Astrocyte of the spinal cord (primary cell): Measurements from ENCODE around the gene LAYN.

Experiments
- DNase-seq: peaks from one replicate; pipeline ENCODE4 v3.0.0; 2011; ENCODE audit warnings: low read depth, low spot score
- H3K4me3 ChIP-seq: 2 replicates; pipeline ENCODE4 v1.5.1; 2011; ENCODE audit warnings: low read depth, mild to moderate bottlenecking, low read length, moderate library complexity
- in situ Hi-C: cut with HindIII; loops from 2 replicates; pipeline ENCODE4 v1.10.0; 2017; ENCODE audit warnings: low sequenced_read_pairs
- TF ChIP-seq, protein P1 (sequence below): IDR thresholded peaks from 2 replicates; pipeline ENCODE4 v1.5.1; 2012; ENCODE audit warnings: low read depth, mild to moderate bottlenecking, low read length, inconsistent platforms

LAYN gene

DNA sequence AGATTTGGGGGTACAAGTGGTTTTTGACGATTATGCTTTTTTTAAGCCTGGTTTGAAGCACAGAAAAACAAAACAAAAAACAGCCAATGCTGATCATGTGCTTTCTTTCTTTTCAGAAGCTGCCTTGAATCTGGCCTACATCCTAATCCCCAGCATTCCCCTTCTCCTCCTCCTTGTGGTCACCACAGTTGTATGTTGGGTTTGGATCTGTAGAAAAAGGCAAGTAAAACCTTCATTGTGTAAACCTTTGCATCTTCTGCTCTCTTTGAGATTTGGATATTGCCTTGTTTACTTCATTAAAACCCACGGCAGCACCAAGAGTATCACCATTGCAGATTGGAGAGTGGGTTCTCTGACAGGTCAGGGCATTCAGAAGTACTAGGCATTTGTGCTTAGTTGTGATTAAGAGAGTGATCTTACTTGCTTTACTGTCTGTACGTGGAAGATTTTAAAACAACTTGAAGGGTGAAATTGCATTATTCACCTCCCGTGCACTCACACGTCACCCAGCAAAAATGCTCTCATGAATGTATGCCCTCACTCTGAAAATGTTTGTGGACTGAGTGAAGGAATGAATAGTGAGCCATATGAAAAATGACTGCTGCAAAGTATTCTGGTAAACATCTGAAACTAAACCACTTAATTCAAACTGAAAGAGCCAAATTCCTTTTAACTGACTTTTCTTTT lies 17.0 kb downstream of the LAYN start:
- DNase-seq, result peak; percentile 95
- H3K4me3 ChIP-seq, result no peak overlapping the region
- in situ Hi-C loops, result no loop called here
- TF ChIP-seq, protein P1, sequence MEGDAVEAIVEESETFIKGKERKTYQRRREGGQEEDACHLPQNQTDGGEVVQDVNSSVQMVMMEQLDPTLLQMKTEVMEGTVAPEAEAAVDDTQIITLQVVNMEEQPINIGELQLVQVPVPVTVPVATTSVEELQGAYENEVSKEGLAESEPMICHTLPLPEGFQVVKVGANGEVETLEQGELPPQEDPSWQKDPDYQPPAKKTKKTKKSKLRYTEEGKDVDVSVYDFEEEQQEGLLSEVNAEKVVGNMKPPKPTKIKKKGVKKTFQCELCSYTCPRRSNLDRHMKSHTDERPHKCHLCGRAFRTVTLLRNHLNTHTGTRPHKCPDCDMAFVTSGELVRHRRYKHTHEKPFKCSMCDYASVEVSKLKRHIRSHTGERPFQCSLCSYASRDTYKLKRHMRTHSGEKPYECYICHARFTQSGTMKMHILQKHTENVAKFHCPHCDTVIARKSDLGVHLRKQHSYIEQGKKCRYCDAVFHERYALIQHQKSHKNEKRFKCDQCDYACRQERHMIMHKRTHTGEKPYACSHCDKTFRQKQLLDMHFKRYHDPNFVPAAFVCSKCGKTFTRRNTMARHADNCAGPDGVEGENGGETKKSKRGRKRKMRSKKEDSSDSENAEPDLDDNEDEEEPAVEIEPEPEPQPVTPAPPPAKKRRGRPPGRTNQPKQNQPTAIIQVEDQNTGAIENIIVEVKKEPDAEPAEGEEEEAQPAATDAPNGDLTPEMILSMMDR, result no peak

DNA sequence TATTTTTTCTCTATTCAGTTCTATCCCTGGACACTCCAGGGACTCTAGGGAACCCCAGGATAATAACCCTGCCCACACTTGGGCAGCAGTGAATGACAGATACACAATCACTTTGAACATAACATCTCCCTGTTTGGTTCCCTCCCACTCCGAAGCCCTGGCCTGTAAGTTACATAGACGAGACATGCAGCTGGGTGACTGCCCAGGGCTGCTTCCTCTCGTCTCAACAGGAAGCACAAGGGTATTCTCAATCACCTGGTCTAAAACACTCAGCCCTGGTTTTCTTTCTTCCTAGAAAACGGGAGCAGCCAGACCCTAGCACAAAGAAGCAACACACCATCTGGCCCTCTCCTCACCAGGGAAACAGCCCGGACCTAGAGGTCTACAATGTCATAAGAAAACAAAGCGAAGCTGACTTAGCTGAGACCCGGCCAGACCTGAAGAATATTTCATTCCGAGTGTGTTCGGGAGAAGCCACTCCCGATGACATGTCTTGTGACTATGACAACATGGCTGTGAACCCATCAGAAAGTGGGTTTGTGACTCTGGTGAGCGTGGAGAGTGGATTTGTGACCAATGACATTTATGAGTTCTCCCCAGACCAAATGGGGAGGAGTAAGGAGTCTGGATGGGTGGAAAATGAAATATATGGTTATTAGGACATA lies 19.4 kb downstream of the LAYN start:
- in situ Hi-C loops, result no loop called here
- no peak for DNase-seq
- TF ChIP-seq, protein P1, result no peak
- H3K4me3 ChIP-seq, result no peak overlapping the region

DNA sequence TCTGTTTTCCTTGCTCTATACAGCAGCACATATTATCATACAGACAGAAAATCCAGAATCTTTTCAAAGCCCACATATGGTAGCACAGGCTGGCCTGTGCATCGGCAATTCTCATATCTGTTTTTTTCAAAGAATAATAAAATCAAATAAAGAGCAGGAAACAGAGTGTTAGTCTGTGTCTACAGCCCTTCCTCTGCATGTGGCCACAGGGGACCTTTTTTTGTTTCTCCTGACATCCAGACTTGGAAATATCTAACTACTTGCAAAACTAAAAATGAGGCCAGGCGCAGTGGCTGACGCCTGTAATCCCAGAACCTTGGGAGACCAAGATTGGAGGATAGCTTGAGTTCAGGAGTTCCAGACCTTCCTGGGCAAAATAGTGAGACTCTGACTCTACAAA lies 20.3 kb downstream of the LAYN start:
- in situ Hi-C loops, result no loop called here
- DNase-seq, result no peak
- TF ChIP-seq, protein P1, result no peak

DNA sequence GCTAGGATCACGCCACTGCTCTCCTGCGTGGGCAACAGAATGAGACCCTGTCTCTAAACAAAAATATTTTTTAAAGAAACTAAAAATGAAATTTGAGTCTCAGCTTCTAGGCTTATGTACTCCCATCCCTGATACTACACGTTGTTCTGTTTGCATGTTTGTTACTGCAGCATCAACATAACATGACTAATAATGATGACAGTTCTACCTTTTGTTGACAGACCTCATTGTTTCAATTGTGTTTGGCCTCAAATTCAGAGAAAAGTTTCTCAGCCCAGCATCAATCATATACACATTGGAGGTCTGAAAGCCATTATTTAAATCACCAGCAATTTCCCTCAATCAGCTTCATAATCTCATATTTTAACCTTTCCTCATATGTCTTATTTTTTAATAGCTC lies 20.8 kb downstream of the LAYN start:
- in situ Hi-C loops, result no loop called here
- no peak overlapping the region for H3K4me3 ChIP-seq
- DNase-seq, result no peak
- TF ChIP-seq, protein P1, result no peak

More for the DNA sequence above, 20.3 kb downstream of the LAYN start:
- H3K4me3 ChIP-seq, result no peak overlapping the region

DNA sequence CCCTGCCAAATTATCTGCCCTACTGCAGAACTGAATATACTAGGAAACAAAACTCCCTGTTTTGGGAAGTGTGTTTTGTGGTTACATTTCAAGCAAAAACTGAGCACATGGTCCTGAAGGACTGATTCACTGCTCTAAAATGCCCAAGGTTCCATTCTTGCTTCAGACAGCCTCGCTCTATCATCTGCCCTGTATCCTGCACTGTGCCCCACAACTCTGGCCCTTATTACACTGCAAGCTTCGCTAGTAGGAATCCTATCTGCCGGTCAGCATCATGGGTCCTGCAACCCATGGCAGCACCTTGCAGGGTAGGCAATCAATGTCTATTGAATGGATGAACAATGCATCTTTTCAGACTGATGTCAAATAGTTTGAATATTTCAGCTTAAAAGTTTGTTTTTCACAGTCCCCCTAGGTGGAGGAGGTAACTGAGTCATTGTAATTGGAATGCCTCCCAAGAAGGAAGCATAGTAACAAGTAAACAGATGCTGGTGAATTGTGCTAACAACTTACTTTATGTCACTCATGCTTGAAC lies 21.3 kb downstream of the LAYN start:
- TF ChIP-seq, protein P1, result no peak

DNA sequence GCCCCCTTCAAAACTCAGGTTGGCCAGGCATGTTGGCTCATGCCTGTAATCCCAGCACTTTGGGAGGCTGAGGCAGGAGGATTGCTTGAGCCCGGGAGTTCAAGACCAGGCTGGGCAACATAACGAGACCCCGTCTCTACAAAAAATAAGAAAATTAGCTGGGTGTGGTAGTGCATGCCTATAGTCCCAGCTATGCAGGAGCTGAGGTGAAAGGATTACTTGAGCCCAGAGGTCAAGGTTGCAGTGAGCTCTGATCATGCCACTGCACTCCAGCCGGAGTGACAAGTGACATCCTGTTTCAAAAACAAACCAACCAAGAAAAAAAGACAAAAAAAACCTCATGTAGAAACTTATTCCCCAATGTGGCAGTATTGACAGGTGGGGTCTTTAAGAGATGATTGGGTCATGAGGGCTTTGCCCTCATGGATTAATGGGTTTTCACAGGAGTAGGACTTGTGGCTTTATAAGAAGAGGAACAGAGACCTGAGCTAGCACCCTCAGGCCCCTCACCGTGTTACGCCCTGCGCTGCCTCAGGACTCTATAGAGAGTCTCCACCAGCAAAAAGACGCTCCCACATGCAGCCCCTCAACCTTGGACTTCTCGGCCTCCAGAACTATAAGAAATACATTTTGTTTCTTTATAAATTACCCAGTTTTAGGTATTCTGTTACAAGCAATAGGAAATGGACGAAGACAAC lies 22.3 kb downstream of the LAYN start:
- in situ Hi-C loops, result no loop called here
- DNase-seq, result no peak
- H3K4me3 ChIP-seq, result no peak overlapping the region
- TF ChIP-seq, protein P1, result no peak

More for the DNA sequence above, 21.3 kb downstream of the LAYN start:
- in situ Hi-C loops, result no loop called here
- peak; percentile 77 for DNase-seq
- no peak overlapping the region for H3K4me3 ChIP-seq
